PC-3 (cell line): Measurements from ENCODE around the gene ARSD. TPM values are rescaled to one million over a fixed set of nuclear protein-coding genes. Genes with fewer than 3 reads are reported as not detected.

Experiments used
- ATAC-seq: fragments of 200-7000 bp; cut with Tn5 transposase; 2 replicates; pipeline ENCODE4 v1.9.1; 2020; ENCODE audit warnings: mild to moderate bottlenecking, moderate library complexity
- BruUV-seq: library from RNA; stranded (reverse); fragments of 400-500 nt; replicated peaks from 2 replicates; lab custom pipeline; 2021; lab: Mats Ljungman, UMichigan
- CTCF ChIA-PET: fragments of 300-600 bp; sonication (Branson Sonifier 250); formaldehyde crosslinking; loops from one replicate; lab custom pipeline; 2022; ENCODE audit warnings: antibody characterized with exemption; lab: Charles Lee
- POLR2A ChIA-PET: fragments of 300-600 bp; sonication (Branson Sonifier 250); formaldehyde crosslinking; loops from one replicate; lab custom pipeline; 2022; ENCODE audit warnings: antibody characterized with exemption; ENCODE audit not compliant: unreplicated experiment; lab: Charles Lee
- DNase-seq: peaks from one replicate; pipeline ENCODE4 v3.0.0-alpha.2; 2015
- H2AFZ ChIP-seq: fragments of 300-600 bp; sonication (generic); 2 replicates; pipeline ENCODE4 v1.6.0; 2016; ENCODE audit warnings: antibody characterized with exemption, low read length
- H3F3A ChIP-seq: fragments of 300-600 bp; sonication (generic); one replicate; pipeline ENCODE4 v1.6.0; 2017; ENCODE audit warnings: antibody characterized with exemption, low read length, control low read depth, mild to moderate bottlenecking; ENCODE audit not compliant: unreplicated experiment
- H3K27ac ChIP-seq: fragments of 300-600 bp; sonication (generic); 2 replicates; pipeline ENCODE4 v1.5.1; 2016; ENCODE audit warnings: mild to moderate bottlenecking, low read length
- H3K27me3 ChIP-seq: fragments of 300-600 bp; sonication (generic); 2 replicates; pipeline ENCODE4 v1.6.1; 2016; ENCODE audit warnings: low read length, mixed read lengths
- H3K36me3 ChIP-seq: fragments of 300-600 bp; sonication (generic); 2 replicates; pipeline ENCODE4 v1.6.1; 2016; ENCODE audit warnings: low read depth, mixed run types, low read length, mixed read lengths
- H3K4me1 ChIP-seq: fragments of 300-600 bp; sonication (generic); 2 replicates; pipeline ENCODE4 v1.5.1; 2016; ENCODE audit warnings: low read length; ENCODE audit not compliant: insufficient read depth
- H3K4me2 ChIP-seq: fragments of 300-600 bp; sonication (generic); 2 replicates; pipeline ENCODE4 v1.6.0; 2016; ENCODE audit warnings: low read length
- H3K4me3 ChIP-seq: fragments of 300-600 bp; sonication (generic); 2 replicates; pipeline ENCODE4 v1.5.1; 2016; ENCODE audit warnings: mild to moderate bottlenecking, low read length, mixed read lengths
- H3K79me2 ChIP-seq: fragments of 300-600 bp; sonication (generic); 2 replicates; pipeline ENCODE4 v1.6.1; 2017; ENCODE audit warnings: low read length, mixed read lengths
- H3K9ac ChIP-seq: fragments of 300-600 bp; sonication (generic); 2 replicates; pipeline ENCODE4 v1.6.0; 2016; ENCODE audit warnings: mild to moderate bottlenecking, low read length
- H3K9me2 ChIP-seq: fragments of 300-600 bp; sonication (generic); replicated peaks from 2 replicates; pipeline ENCODE4 v1.6.1; 2016; ENCODE audit warnings: mixed run types, low read length, mixed read lengths
- H3K9me3 ChIP-seq: fragments of 300-600 bp; sonication (generic); 2 replicates; pipeline ENCODE4 v1.6.1; 2016; ENCODE audit warnings: low read length, mixed read lengths
- H4K20me1 ChIP-seq: fragments of 300-600 bp; sonication (generic); 2 replicates; pipeline ENCODE4 v1.6.1; 2016; ENCODE audit warnings: low read length, mixed read lengths
- EZH2 ChIP-seq: fragments of 300-600 bp; sonication (generic); IDR thresholded peaks from one replicate; pipeline ENCODE4 v1.6.1; 2017; ENCODE audit warnings: antibody characterized with exemption, mild to moderate bottlenecking, low read length; ENCODE audit not compliant: unreplicated experiment
- EZH2phosphoT487 ChIP-seq: fragments of 300-600 bp; sonication (generic); IDR thresholded peaks from 2 replicates; pipeline ENCODE4 v1.6.1; 2018; ENCODE audit warnings: mild to moderate bottlenecking, antibody characterized with exemption, low read length, borderline replicate concordance
- intact Hi-C: fragments of 100-400 bp; cut with micrococcal nuclease; formaldehyde crosslinking; loops from 2 replicates; pipeline ENCODE4 v1.9.0; 2023
- total RNA-seq: library from RNA; depleted of rRNA; stranded (reverse); fragments of >200 nt; gene quantifications from 2 replicates; pipeline ENCODE4 v1.2.3, GENCODE V29; 2014
- TF ChIP-seq, protein P1 (sequence below): fragments of 300-600 bp; sonication (generic); conservative IDR thresholded peaks from 2 replicates; pipeline ENCODE4 v1.5.1; 2017; ENCODE audit warnings: antibody characterized with exemption, low read depth, mild to moderate bottlenecking, low read length

ARSD gene
- total RNA-seq, 1 experiment from 2014 or later = 13.8 TPM

DNA sequence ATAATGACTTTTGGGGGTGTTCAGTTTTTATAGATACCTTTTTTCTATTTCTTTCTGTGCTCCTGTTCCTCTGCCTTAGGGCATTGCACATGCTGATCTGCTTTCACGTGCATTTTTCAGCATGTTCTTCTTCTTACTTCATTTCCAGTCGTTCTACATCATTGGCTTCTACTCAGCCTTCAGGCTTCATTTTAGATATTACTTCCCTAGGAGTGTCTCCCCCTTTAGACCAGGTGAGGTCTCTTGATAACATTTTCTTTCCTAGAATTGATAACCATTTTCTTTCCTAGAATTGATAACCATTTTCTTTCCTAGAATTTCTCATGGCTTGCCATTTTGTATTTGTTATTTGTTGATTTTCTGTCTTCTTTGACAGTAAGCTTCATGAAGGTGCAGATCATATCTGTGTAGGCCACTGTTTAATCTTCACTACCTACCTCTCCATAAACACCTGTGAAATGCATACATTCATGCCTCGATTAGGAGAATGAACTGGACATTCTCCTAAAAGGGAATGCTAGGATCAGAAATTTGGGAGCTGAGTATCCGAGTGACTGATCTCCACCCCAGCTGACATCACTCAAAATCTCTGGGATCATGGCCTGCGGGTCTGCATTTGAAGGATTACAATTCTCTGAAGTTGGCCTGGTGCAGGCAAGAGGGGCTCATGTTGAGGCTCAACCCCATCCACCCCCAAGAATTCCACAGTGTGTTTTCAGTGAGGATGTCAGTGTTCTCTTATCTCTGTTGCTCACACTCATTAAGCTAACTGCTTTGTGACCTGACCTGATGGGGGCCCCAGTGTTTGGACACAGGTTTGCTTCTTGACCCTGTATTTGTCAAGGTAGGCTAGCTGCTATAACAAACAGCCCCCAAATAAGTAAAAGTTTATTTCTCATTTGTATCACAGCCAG lies 54.7 kb downstream of the ARSD start:
- ChIA-PET CTCF (no interaction called here), POLR2A (no interaction called here)
- no peak overlapping the region for H2AFZ ChIP-seq
- no peak overlapping the region for H3K4me2 ChIP-seq
- BruUV-seq = no TSS peak
- H3K9me2 ChIP-seq = no peaks in the 10 kb centered on the region
- DNase-seq (no peak), ATAC-seq (no peak)
- H3K9ac ChIP-seq = no peak overlapping the region
- no peaks in the 10 kb centered on the region for H3K36me3 ChIP-seq
- H4K20me1 ChIP-seq = no peaks in the 10 kb centered on the region
- no peaks in the 10 kb centered on the region for H3K4me1 ChIP-seq
- TF ChIP-seq EZH2phosphoT487 (no peak), EZH2 (no peak)
- TF ChIP-seq, protein P1, sequence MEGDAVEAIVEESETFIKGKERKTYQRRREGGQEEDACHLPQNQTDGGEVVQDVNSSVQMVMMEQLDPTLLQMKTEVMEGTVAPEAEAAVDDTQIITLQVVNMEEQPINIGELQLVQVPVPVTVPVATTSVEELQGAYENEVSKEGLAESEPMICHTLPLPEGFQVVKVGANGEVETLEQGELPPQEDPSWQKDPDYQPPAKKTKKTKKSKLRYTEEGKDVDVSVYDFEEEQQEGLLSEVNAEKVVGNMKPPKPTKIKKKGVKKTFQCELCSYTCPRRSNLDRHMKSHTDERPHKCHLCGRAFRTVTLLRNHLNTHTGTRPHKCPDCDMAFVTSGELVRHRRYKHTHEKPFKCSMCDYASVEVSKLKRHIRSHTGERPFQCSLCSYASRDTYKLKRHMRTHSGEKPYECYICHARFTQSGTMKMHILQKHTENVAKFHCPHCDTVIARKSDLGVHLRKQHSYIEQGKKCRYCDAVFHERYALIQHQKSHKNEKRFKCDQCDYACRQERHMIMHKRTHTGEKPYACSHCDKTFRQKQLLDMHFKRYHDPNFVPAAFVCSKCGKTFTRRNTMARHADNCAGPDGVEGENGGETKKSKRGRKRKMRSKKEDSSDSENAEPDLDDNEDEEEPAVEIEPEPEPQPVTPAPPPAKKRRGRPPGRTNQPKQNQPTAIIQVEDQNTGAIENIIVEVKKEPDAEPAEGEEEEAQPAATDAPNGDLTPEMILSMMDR = no peak
- no peaks in the 10 kb centered on the region; the same call in 1 of the 2 replicates for H3K27me3 ChIP-seq
- H3K9me3 ChIP-seq = no peaks in the 10 kb centered on the region
- H3F3A ChIP-seq = no peaks in the 10 kb centered on the region
- H3K27ac ChIP-seq = no peak overlapping the region
- H3K79me2 ChIP-seq = no peaks in the 10 kb centered on the region
- intact Hi-C loops = no loop called here
- H3K4me3 ChIP-seq = no peak overlapping the region

DNA sequence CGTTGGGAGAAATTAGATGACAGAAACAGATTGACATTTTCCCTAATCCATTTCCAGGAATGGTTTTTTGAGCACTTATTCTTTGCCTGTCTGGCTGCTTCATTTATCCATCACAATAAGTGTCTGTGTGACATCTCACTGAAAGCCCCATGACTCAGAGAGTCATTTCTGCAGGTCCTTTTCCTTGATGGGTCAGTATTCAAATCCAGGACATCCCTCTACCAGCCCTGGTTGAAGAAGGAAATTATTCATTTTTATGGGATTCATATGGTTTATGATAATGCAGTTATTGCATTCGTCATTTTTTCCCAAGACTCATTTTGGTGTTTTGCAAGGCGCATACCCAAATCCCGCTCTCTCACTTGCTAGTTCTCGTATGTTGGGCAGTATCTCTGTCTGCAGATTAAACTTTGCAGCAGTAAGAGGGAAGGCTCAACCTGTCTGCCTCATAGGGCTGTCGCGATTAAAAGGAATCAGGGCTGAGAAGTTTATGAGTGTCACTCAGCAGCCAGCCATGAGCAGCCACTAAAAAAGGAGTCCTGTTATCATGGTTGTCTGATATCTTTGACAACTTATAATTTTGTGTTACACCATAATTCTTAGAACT lies 56.4 kb downstream of the ARSD start:
- no peak overlapping the region for H3K27ac ChIP-seq
- H3K4me1 ChIP-seq = no peaks in the 10 kb centered on the region
- no TSS peak for BruUV-seq
- ChIA-PET CTCF (no interaction called here), POLR2A (no interaction called here)
- H3K9ac ChIP-seq = no peak overlapping the region
- H3K79me2 ChIP-seq = no peaks in the 10 kb centered on the region
- no peak overlapping the region for H3K4me2 ChIP-seq
- no peak overlapping the region for H2AFZ ChIP-seq
- ATAC-seq = no peak
- no peaks in the 10 kb centered on the region for H3K9me2 ChIP-seq
- H3F3A ChIP-seq = no peaks in the 10 kb centered on the region
- no peak for DNase-seq
- no peaks in the 10 kb centered on the region for H4K20me1 ChIP-seq
- intact Hi-C loops = no loop called here
- no peaks in the 10 kb centered on the region for H3K36me3 ChIP-seq
- no peak overlapping the region for H3K4me3 ChIP-seq
- H3K9me3 ChIP-seq = no peaks in the 10 kb centered on the region
- no peaks in the 10 kb centered on the region; the same call in 1 of the 2 replicates for H3K27me3 ChIP-seq
- TF ChIP-seq, protein P1 = no peak
- no peak for TF ChIP-seq EZH2
- TF ChIP-seq EZH2phosphoT487 = no peak

DNA sequence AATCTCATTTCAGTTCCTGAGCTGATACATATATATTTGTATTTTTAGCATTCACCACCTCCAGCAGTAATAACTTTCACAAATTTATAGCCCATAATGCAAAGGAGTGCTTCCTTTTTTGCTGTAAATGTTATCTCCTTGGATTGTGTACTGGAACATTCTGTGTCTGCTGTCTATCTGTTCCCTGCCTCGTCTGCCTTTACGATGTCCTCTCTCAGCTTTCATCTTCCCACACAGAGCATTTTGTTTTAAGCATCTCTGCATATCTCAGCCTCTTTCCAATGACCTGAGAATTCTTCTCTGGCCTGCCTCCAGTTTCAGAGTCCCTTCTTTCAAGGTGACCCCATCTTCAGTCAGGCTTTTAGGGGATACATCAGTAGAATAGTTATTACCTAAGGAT lies 57.3 kb downstream of the ARSD start:
- no TSS peak for BruUV-seq
- ChIA-PET CTCF (no interaction called here), POLR2A (no interaction called here)
- H3K36me3 ChIP-seq = no peaks in the 10 kb centered on the region
- no peak overlapping the region for H3K9ac ChIP-seq
- no peaks in the 10 kb centered on the region for H3F3A ChIP-seq
- H2AFZ ChIP-seq = no peak overlapping the region
- H3K4me2 ChIP-seq = no peak overlapping the region
- no peak for ATAC-seq
- no peak for DNase-seq
- no peaks in the 10 kb centered on the region for H3K9me2 ChIP-seq
- TF ChIP-seq EZH2 (no peak), EZH2phosphoT487 (no peak)
- TF ChIP-seq, protein P1 = no peak
- H3K4me3 ChIP-seq = no peak overlapping the region
- intact Hi-C loops = no loop called here
- no peak overlapping the region for H3K27ac ChIP-seq
- H3K4me1 ChIP-seq = no peaks in the 10 kb centered on the region
- no peaks in the 10 kb centered on the region for H3K27me3 ChIP-seq
- no peaks in the 10 kb centered on the region for H3K9me3 ChIP-seq
- no peaks in the 10 kb centered on the region for H4K20me1 ChIP-seq
- H3K79me2 ChIP-seq = no peaks in the 10 kb centered on the region
